Rectal smooth muscle tissue (tissue), 1 donor: ENCODE measurements around the gene SLIT3.

Source experiments
- H3K27ac ChIP-seq: one replicate; pipeline ENCODE4 v1.7.0; 2013; ENCODE audit warnings: low read depth, low read length, inconsistent platforms
- H3K27me3 ChIP-seq: one replicate; pipeline ENCODE4 v1.7.0; 2013; ENCODE audit warnings: low read length; ENCODE audit not compliant: control insufficient read depth, insufficient read depth
- H3K36me3 ChIP-seq: one replicate; pipeline ENCODE4 v1.7.0; 2013; ENCODE audit warnings: low read length; ENCODE audit not compliant: control insufficient read depth, insufficient read depth
- H3K4me1 ChIP-seq: one replicate; pipeline ENCODE4 v1.7.0; 2013; ENCODE audit warnings: low read length; ENCODE audit not compliant: control insufficient read depth, insufficient read depth
- H3K4me3 ChIP-seq: one replicate; pipeline ENCODE4 v1.7.0; 2013; ENCODE audit warnings: low read length
- H3K9ac ChIP-seq: one replicate; pipeline ENCODE4 v1.7.0; 2013; ENCODE audit warnings: low read length

SLIT3 gene

DNA sequence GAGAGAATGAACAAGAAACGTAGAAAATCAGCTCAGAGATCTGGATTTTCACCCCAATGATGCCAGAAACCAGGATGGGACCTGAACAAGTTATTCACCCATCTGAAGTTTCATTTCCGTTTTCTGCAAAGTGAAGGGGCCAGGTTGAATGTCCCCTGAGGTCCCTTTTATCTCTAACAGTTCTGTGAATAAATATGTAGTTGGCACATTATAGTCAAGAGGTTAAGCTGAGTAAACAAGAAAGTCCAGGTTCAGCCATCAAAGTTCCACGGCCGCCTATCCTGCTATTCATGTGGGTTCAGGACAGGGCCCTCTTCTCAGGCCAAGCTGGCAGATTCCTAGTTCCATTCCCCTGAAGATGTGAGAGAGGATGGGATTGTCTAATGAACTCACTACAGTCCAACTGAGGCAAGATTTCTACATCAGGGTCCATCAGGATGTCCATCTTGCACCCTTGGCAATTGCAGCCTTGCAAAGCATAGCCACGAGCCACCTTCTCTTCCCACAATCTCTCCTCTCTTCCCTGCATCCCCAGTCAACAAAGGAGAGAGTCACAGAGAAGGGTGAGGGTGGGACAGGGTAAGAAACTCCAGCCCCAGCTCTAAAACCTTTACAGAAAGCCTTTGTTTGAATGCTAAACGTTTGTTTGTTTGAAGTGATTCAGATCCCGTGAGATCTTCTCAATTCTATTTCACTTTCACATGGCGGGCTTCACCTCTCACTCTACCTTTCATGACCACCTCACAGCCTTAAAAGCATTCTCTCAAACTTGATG is 311.0 kb downstream of the SLIT3 start:
- Histone ChIP-seq H3K4me3 (no peak overlapping the region), H3K36me3 (no peaks in the 10 kb centered on the region), H3K27ac (no peak overlapping the region), H3K4me1 (no peaks in the 10 kb centered on the region), H3K9ac (no peak overlapping the region), H3K27me3 (no peaks in the 10 kb centered on the region)

DNA sequence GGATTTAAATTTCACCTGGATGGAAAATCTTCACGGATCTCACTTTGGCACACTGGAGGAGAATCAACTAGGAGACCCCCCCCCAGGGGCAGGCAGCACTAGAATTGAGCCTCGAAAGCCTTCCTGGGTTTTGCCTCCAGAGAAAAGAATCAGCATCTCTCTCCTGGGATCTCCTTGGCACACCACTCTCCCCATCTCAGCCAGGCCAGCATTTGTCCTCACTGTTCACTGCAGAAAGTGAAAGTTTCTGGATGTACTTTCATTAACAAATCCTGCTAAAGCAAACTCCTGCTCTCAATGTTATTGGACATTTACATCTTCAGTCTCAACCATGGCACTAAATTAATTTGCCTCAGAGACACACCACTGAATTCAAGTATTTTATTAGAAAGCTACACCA is 312.2 kb downstream of the SLIT3 start:
- H3K36me3 ChIP-seq: no peaks in the 10 kb centered on the region
- no peaks in the 10 kb centered on the region for H3K4me1 ChIP-seq
- H3K9ac ChIP-seq: no peak overlapping the region

DNA sequence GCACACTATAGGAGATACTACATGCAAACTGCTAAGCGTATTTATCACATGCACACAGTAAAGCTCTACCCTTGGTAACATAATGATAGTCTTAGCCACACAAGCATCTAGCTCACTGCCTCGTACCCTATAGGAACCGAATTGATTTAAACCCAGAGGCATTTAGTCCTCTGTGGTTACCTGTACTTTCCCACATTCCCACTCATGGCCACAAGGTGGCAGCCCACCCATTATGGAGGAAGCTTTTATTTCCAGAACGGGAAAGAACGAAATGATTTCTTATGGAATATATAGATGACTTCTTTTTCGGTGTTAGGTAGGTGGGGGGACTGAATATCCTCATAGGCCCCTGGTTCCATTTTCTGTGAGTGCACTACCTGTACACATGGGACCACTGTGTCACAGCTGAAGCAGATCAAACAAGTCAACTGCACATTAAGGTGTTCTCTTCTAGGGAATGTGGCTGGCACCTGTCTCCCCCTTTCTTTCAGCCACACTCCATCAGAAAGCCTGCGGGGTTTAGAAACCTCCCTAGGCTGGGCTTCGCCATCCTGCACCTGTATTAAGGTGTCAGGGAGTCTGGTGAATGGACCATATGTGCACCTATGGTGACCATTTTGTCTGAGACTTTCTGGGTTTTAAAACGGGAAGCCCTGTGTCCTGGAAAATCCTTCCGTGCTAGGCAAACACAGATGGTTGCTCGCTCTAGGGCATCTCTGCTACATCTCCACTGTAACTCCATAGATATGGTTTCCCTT is 313.2 kb downstream of the SLIT3 start:
- no peak overlapping the region for H3K9ac ChIP-seq
- no peaks in the 10 kb centered on the region for H3K36me3 ChIP-seq
- no peak overlapping the region for H3K27ac ChIP-seq
- H3K4me1 ChIP-seq: no peaks in the 10 kb centered on the region
- no peak overlapping the region for H3K4me3 ChIP-seq
- no peaks in the 10 kb centered on the region for H3K27me3 ChIP-seq

More for the DNA sequence above, 312.2 kb downstream of the SLIT3 start:
- Histone ChIP-seq H3K27ac (no peak overlapping the region), H3K4me3 (no peak overlapping the region), H3K27me3 (no peaks in the 10 kb centered on the region)

DNA sequence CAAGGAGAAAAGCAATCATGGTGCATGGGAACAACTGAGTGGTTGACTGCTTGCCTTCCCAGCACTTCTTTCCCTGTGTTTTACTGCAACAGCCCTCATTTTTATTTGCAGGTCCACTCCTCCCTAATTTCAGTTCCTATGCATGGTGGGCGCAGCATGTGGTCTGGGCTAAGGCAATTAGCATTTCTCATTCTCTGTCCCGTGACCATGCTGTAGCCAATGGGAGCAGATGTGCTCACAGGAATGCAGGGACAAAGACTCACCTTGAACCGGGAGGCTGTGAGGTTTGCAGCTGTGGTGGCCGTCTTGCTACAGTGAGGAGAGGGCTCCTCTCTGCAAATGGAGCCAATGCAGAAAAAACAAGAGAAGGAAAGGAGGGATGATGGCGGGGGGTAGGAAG is 315.5 kb downstream of the SLIT3 start:
- no peak overlapping the region for H3K4me3 ChIP-seq
- H3K27me3 ChIP-seq: no peaks in the 10 kb centered on the region
- no peaks in the 10 kb centered on the region for H3K36me3 ChIP-seq
- H3K9ac ChIP-seq: no peak overlapping the region
- no peak overlapping the region for H3K27ac ChIP-seq
- no peaks in the 10 kb centered on the region for H3K4me1 ChIP-seq

DNA sequence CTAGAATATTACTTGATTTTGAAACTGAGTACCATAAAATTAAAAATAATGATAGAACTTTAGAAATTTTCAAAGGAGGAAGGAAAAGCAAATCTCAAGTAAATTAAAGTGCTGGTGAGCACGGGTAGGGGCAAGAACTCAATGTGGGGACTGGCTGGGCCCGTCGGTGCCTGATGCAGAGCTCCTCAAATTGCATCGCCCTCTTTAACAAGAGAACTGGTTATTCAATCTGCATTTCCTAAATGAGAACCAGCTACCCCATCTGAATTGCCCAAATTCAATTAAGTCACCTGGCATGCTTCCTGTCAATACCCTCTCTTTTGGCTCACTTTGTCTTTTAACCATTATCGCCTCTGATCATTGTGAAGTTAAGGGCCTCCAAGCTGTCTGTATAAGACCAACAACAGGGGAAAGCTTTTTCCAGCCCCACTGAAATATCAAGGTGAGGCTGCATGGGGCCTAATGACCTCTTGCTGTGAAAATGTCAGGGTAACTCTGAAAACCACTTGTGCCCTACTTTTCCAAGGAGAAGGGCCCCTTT is 316.7 kb downstream of the SLIT3 start:
- Histone ChIP-seq H3K9ac (no peak overlapping the region), H3K4me3 (no peak overlapping the region), H3K4me1 (no peaks in the 10 kb centered on the region), H3K27me3 (no peaks in the 10 kb centered on the region), H3K27ac (no peak overlapping the region), H3K36me3 (no peaks in the 10 kb centered on the region)

DNA sequence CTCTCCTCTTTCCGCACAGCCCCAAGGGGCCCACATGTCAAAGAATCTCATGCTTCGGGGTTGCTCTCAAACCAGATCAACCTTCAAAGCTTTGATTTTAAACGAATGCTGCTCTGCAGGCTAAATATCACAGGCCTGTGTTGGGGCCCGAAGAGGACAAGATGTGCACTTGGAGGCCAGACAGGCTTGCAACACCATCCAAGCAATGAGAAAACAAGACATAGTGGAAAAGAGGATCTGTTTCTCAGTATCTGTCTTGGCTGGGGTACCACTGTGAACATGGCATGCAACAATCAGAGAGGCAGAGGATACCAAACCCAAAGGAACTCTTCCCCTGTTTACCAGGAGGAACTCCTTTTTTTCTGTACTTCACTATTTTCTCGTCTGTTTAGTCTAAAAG is 321.8 kb downstream of the SLIT3 start:
- Histone ChIP-seq H3K9ac (no peak overlapping the region), H3K27ac (no peak overlapping the region), H3K4me3 (no peak overlapping the region), H3K36me3 (no peaks in the 10 kb centered on the region), H3K27me3 (no peaks in the 10 kb centered on the region), H3K4me1 (no peaks in the 10 kb centered on the region)

DNA sequence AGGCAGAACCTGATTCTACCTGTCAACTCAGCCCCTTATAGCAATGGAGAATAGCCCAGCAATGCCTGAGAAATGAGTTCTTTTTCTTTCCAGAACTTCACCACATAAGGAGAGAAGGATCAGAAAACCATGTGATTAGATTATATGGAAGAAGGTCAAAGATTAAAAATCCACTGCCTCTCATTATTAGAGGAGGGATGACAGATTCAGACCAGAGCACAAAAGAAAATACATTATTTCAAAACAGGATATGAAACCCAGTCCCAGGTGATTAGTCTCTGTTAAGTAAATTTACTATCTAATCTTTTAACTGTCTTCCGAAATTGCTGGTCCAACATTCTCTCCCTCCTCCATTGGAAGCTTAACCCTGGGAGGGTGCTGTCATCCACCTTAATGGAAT is 322.4 kb downstream of the SLIT3 start:
- no peak overlapping the region for H3K27ac ChIP-seq
- H3K36me3 ChIP-seq: no peaks in the 10 kb centered on the region
- no peaks in the 10 kb centered on the region for H3K27me3 ChIP-seq
- no peaks in the 10 kb centered on the region for H3K4me1 ChIP-seq
- no peak overlapping the region for H3K4me3 ChIP-seq
- H3K9ac ChIP-seq: no peak overlapping the region

DNA sequence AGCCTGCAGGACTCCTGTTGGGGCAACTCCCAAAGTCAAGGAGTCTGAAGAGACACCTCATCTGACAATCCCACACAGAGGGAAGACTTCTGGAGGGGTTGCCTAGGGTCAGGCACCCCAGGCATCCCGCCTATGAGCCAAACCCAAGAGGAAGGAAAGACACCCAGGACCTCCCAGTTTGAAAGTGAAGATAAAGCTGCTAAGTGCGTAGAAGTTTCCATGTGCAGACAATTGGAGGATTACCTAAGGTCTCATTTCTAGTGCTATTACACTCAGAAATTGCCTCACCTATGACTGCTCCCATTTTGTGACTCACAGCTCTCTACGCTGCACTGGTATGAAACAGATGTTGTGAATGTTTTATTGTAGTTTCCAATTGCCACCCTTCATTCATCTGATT is 322.9 kb downstream of the SLIT3 start:
- H3K36me3 ChIP-seq: no peaks in the 10 kb centered on the region
- H3K27me3 ChIP-seq: no peaks in the 10 kb centered on the region
- H3K4me3 ChIP-seq: no peak overlapping the region
- no peaks in the 10 kb centered on the region for H3K4me1 ChIP-seq
- H3K27ac ChIP-seq: no peak overlapping the region
- H3K9ac ChIP-seq: no peak overlapping the region

DNA sequence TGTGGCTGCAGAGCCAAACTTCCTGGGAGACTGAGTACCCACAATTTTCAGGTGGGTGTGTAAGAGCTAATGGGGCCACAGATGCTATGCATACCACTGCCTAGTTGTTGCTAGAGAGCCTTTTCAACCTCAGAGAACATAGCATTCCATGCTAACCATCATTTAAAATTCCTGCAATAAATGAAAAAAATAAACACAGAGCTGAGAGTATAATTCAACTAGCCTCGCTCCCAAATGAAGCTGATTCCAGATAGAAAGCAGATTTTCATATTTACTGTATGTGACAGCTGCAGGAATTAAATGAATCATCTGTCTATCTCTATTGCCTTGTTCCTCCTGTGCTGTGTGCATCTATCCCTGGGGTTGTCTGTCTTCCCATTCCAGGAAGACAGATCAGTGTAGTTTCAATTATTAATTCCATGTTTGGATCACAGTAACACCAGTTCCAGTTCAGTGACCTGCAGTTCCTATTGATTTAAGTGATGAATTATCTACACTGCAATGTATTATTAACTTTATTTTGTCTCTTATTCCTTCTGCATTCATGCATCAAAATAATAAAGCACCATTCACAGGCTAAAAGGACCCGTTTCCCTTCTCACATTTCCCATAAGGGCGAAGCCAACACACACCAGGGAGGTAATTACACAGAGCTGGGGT is 324.5 kb downstream of the SLIT3 start:
- H3K36me3 ChIP-seq: no peaks in the 10 kb centered on the region
- H3K4me1 ChIP-seq: peaks cover 2% of the 10 kb centered on the region
- no peaks in the 10 kb centered on the region for H3K27me3 ChIP-seq
- H3K27ac ChIP-seq: no peak overlapping the region
- H3K9ac ChIP-seq: no peak overlapping the region
- no peak overlapping the region for H3K4me3 ChIP-seq

DNA sequence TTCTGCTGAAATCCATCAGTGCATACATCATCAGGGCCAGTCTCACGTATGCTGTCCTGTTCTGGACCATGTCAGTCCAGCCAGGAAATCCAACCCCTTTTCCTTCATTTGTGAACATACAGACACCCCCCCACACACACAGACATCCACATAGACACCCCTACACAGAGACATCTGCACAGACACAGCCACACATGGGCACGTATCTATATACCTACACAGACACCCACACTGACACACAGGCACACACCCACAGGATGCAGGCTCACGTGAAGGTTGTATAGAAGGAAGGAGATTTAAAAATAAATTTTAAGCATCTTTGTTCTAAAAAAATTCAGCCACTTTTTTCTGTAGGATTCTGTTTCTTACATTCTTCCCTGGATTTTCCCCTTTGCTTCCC is 325.6 kb downstream of the SLIT3 start:
- Histone ChIP-seq H3K9ac (no peak overlapping the region), H3K4me1 (peaks cover 2% of the 10 kb centered on the region), H3K36me3 (no peaks in the 10 kb centered on the region), H3K27ac (no peak overlapping the region), H3K27me3 (no peaks in the 10 kb centered on the region), H3K4me3 (no peak overlapping the region)

DNA sequence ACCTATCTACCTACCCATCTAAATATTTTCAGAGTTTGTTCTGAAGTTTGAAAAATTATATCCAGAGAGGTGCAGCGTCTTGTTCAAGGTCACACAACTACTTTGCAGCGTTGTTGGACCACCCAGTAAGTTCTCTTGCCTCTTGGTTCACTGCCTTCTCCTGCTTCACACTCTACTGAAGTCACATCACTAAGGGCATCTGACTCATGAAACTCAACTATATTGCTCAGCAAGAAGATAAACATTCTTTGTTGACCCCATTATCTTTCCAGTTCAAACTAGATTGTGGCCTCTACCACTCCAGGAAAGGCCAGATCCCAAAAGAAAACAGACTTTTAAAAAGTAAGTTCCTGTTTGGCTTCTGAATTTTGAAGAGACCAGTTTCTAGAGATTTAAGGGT is 326.9 kb downstream of the SLIT3 start:
- H3K4me1 ChIP-seq: peaks cover 2% of the 10 kb centered on the region
- no peak overlapping the region for H3K27ac ChIP-seq
- H3K36me3 ChIP-seq: no peaks in the 10 kb centered on the region
- H3K4me3 ChIP-seq: no peak overlapping the region
- H3K27me3 ChIP-seq: no peaks in the 10 kb centered on the region
- H3K9ac ChIP-seq: no peak overlapping the region

DNA sequence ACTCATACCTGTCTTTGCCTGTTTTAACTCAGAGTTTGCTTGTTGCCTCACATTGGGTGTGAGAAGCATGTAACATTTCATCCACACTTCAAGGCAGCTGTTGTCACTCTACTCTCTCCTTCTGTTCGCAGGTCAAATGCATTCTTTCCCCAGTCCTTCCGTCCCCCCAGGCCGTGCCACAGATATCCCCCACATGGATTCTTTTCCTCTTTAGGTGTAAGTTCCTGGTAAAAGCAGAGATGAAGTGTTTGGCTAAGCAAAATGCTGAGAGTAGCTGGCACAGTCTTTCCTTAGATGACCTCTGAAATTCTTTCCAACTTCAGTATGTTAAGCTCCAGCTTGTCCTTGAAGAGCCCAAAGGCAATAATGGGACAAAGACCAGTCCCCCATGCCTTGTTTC is 328.2 kb downstream of the SLIT3 start:
- Histone ChIP-seq H3K4me3 (no peak overlapping the region), H3K4me1 (peaks cover 2% of the 10 kb centered on the region), H3K27ac (no peak overlapping the region), H3K9ac (no peak overlapping the region), H3K27me3 (no peaks in the 10 kb centered on the region), H3K36me3 (no peaks in the 10 kb centered on the region)
